Measurements from ENCODE around the gene PROM1. TPM values are rescaled to one million over a fixed set of nuclear protein-coding genes. Genes with fewer than 3 reads are reported as not detected.

Gene PROM1
- total and polyA plus RNA-seq, 2 experiments from 2014 or later, result 36.6 to 66.6 TPM

DNA sequence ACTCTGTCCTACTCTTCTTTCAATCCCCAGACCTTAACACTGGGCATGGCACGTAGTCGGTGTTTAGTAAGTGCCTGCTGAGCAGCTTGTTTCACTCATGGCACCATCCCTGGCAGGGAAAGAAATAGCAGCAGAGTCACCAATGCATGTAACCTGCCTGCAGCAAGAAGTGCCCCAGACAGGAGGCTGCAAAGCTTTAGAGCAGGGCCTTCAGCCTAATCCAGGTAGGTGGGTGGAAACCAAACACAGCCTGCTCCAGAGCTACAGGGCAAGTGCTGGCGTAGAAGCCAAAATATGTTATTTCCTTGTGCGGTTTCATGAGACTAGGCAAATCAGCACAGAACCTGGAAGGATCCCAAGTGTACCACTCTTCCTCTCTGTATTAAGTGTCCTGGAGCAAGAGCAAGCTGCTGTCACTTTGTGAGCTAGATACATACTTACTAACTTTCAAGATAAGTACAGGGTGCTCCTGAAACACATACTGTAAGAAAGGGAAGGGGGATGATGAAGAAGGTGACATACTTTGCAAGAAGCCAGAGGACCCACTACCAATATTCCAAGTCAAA lies 5.5 kb downstream of the PROM1 start:
- H3K4me3 Mint-ChIP-seq, result no peak overlapping the region
- DNase-seq (ENCODE audit: low spot score) (no peak), ATAC-seq (no peak)
- H3K4me3 ChIP-seq, result no peak overlapping the region
- H3K4me1 Mint-ChIP-seq, result peaks cover 47% of the 10 kb centered on the region
- H3K9me3 Mint-ChIP-seq, result no peaks in the 10 kb centered on the region
- H4K20me1 ChIP-seq (replicated peaks; ENCODE audit: insufficient read depth), result 0 out of 2 replicates have a peak, but pooled peaks cover 9% of the 10 kb centered on the region
- no peaks in the 10 kb centered on the region for H3K9me2 ChIP-seq (ENCODE audit: insufficient read depth)
- peaks cover 25% of the 10 kb centered on the region for H3K4me1 ChIP-seq (ENCODE audit: insufficient read depth)
- no peak overlapping the region for H3K27ac ChIP-seq (ENCODE audit: low read depth)
- no peaks in the 10 kb centered on the region; the same call in 1 of the 2 replicates for H3F3A ChIP-seq (replicated peaks; ENCODE audit: low read depth)
- H3K36me3 Mint-ChIP-seq (ENCODE audit: low read depth), result peaks cover 60% of the 10 kb centered on the region
- H3K27ac Mint-ChIP-seq, result no peak overlapping the region
- H3K4me2 ChIP-seq, result no peak overlapping the region
- H2AFZ ChIP-seq, result no peak overlapping the region
- TF ChIP-seq ZNF462 (CRISPR knock-in tag; IDR thresholded peaks at IDR 0.05), result no peak
- no peak for TF ChIP-seq POLR2AphosphoS5 (IDR thresholded peaks at IDR 0.05; ENCODE audit: low read depth)
- no peak for TF ChIP-seq EZH2 (IDR thresholded peaks at IDR 0.05; ENCODE audit: low read depth, unreplicated experiment)
- no peak for TF ChIP-seq EZH2phosphoT487 (IDR thresholded peaks at IDR 0.05; ENCODE audit: unreplicated experiment)
- TF ChIP-seq CREB1 (CRISPR knock-in tag; IDR thresholded peaks at IDR 0.05; ENCODE audit: low read depth), result no peak
- TF ChIP-seq ZNF114 (CRISPR knock-in tag; IDR thresholded peaks at IDR 0.05), result no peak
- TF ChIP-seq, protein P1, sequence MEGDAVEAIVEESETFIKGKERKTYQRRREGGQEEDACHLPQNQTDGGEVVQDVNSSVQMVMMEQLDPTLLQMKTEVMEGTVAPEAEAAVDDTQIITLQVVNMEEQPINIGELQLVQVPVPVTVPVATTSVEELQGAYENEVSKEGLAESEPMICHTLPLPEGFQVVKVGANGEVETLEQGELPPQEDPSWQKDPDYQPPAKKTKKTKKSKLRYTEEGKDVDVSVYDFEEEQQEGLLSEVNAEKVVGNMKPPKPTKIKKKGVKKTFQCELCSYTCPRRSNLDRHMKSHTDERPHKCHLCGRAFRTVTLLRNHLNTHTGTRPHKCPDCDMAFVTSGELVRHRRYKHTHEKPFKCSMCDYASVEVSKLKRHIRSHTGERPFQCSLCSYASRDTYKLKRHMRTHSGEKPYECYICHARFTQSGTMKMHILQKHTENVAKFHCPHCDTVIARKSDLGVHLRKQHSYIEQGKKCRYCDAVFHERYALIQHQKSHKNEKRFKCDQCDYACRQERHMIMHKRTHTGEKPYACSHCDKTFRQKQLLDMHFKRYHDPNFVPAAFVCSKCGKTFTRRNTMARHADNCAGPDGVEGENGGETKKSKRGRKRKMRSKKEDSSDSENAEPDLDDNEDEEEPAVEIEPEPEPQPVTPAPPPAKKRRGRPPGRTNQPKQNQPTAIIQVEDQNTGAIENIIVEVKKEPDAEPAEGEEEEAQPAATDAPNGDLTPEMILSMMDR (conservative IDR thresholded peaks at IDR 0.05; ENCODE audit: low read depth in 2 of 2), result no peak
- no peak for TF ChIP-seq STAT1 (IDR thresholded peaks at IDR 0.05; ENCODE audit: unreplicated experiment)
- TF ChIP-seq, protein P2, sequence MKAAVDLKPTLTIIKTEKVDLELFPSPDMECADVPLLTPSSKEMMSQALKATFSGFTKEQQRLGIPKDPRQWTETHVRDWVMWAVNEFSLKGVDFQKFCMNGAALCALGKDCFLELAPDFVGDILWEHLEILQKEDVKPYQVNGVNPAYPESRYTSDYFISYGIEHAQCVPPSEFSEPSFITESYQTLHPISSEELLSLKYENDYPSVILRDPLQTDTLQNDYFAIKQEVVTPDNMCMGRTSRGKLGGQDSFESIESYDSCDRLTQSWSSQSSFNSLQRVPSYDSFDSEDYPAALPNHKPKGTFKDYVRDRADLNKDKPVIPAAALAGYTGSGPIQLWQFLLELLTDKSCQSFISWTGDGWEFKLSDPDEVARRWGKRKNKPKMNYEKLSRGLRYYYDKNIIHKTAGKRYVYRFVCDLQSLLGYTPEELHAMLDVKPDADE (IDR thresholded peaks at IDR 0.05), result no peak
- no peak for TF ChIP-seq JUNB (IDR thresholded peaks at IDR 0.05; ENCODE audit: unreplicated experiment)
- H3K36me3 ChIP-seq (ENCODE audit: insufficient read depth), result peaks cover 10% of the 10 kb centered on the region
- peaks cover 16% of the 10 kb centered on the region for H3K27me3 ChIP-seq (ENCODE audit: insufficient read depth)
- H3K79me2 ChIP-seq (replicated peaks; ENCODE audit: insufficient read depth), result peaks cover 73% of the 10 kb centered on the region
- no peaks in the 10 kb centered on the region for H3K27me3 Mint-ChIP-seq (ENCODE audit: insufficient read depth, low read depth, poor library complexity)
